ENCODE results near the gene AJAP1.

GRCh38 chr1:4634793-4635406 lies 19.5 kb upstream of the AJAP1 start:
- TF ChIP-seq EZH2 (IDR thresholded peaks at IDR 0.05; ENCODE audit: borderline replicate concordance, insufficient read depth, low read length, poor library complexity, severe bottlenecking) (no peak), EP300 (conservative IDR thresholded peaks at IDR 0.05; ENCODE audit: poor library complexity, severe bottlenecking) (no peak), CTCF (IDR thresholded peaks at IDR 0.05; ENCODE audit: poor library complexity, severe bottlenecking) (no peak), RAD21 (conservative IDR thresholded peaks at IDR 0.05) (no peak), SMC3 (conservative IDR thresholded peaks at IDR 0.05; ENCODE audit: poor library complexity) (no peak), REST (IDR thresholded peaks at IDR 0.05; ENCODE audit: borderline replicate concordance) (no peak)

Measured in neural cell (in vitro differentiated cells).